ENCODE measurements around the gene BRIX1.

Gene BRIX1

GRCh38 chr5:34868791-34869190, 46.7 kb upstream of the BRIX1 start:
- Histone ChIP-seq H3K27ac (ENCODE audit: low read length) (no peak overlapping the region), H3K4me3 (ENCODE audit: low read depth in 1 of 2, low read length in 2 of 2) (no peak overlapping the region), H3K36me3 (ENCODE audit: insufficient read depth, low read length) (no peaks in the 10 kb centered on the region), H3K9me3 (ENCODE audit: insufficient read depth, low read length, severe bottlenecking) (no peaks in the 10 kb centered on the region), H3K79me2 (ENCODE audit: insufficient read depth, low read length) (no peaks in the 10 kb centered on the region), H4K20me1 (ENCODE audit: insufficient read depth, low read length) (no peaks in the 10 kb centered on the region), H2AFZ (ENCODE audit: low read depth, low read length) (no peak overlapping the region), H3K9ac (ENCODE audit: low read depth, low read length) (no peak overlapping the region), H3K27me3 (ENCODE audit: insufficient read depth, low read length, poor library complexity) (no peaks in the 10 kb centered on the region), H3K4me2 (ENCODE audit: insufficient read depth, low read length) (no peak overlapping the region), H3K4me1 (ENCODE audit: insufficient read depth, low read length) (no peaks in the 10 kb centered on the region)
- TF ChIP-seq CTCF (IDR thresholded peaks at IDR 0.05; ENCODE audit: borderline replicate concordance, extremely low read depth, low read length, poor library complexity, severe bottlenecking): no peak
- TF ChIP-seq EZH2 (IDR thresholded peaks at IDR 0.05; ENCODE audit: borderline replicate concordance, low read depth, low read length, severe bottlenecking): no peak
- DNase-seq (no peak), ATAC-seq (ENCODE audit: insufficient read depth, low read depth) (no peak)

- ATAC-seq (ENCODE audit: insufficient read depth, low read depth) (no peak), DNase-seq (no peak)
- Histone ChIP-seq H3K27me3 (ENCODE audit: insufficient read depth, low read length, poor library complexity) (no peaks in the 10 kb centered on the region), H3K4me2 (ENCODE audit: insufficient read depth, low read length) (no peak overlapping the region), H2AFZ (ENCODE audit: low read depth, low read length) (no peak overlapping the region), H3K9ac (ENCODE audit: low read depth, low read length) (no peak overlapping the region), H3K79me2 (ENCODE audit: insufficient read depth, low read length) (no peaks in the 10 kb centered on the region), H3K36me3 (ENCODE audit: insufficient read depth, low read length) (no peaks in the 10 kb centered on the region), H3K27ac (ENCODE audit: low read length) (no peak overlapping the region), H3K4me3 (ENCODE audit: low read depth in 1 of 2, low read length in 2 of 2) (no peak overlapping the region), H3K4me1 (ENCODE audit: insufficient read depth, low read length) (no peaks in the 10 kb centered on the region), H3K9me3 (ENCODE audit: insufficient read depth, low read length, severe bottlenecking) (no peaks in the 10 kb centered on the region), H4K20me1 (ENCODE audit: insufficient read depth, low read length) (no peaks in the 10 kb centered on the region)
- no peak for TF ChIP-seq EZH2 (IDR thresholded peaks at IDR 0.05; ENCODE audit: borderline replicate concordance, low read depth, low read length, severe bottlenecking)
- no peak for TF ChIP-seq CTCF (IDR thresholded peaks at IDR 0.05; ENCODE audit: borderline replicate concordance, extremely low read depth, low read length, poor library complexity, severe bottlenecking)
Measured at GRCh38 chr5:34869256-34869655, 46.3 kb upstream of the BRIX1 start.

GRCh38 chr5:34870382-34870781, 45.1 kb upstream of the BRIX1 start:
- Histone ChIP-seq H3K9ac (ENCODE audit: low read depth, low read length) (no peak overlapping the region), H3K27ac (ENCODE audit: low read length) (no peak overlapping the region)

More at GRCh38 chr5:34870382-34870781, 45.1 kb upstream of the BRIX1 start:
- Histone ChIP-seq H2AFZ (ENCODE audit: low read depth, low read length) (no peak overlapping the region), H3K27me3 (ENCODE audit: insufficient read depth, low read length, poor library complexity) (no peaks in the 10 kb centered on the region), H3K4me1 (ENCODE audit: insufficient read depth, low read length) (no peaks in the 10 kb centered on the region), H3K79me2 (ENCODE audit: insufficient read depth, low read length) (no peaks in the 10 kb centered on the region), H3K4me2 (ENCODE audit: insufficient read depth, low read length) (no peak overlapping the region), H3K4me3 (ENCODE audit: low read depth in 1 of 2, low read length in 2 of 2) (no peak overlapping the region), H4K20me1 (ENCODE audit: insufficient read depth, low read length) (no peaks in the 10 kb centered on the region), H3K9me3 (ENCODE audit: insufficient read depth, low read length, severe bottlenecking) (no peaks in the 10 kb centered on the region), H3K36me3 (ENCODE audit: insufficient read depth, low read length) (no peaks in the 10 kb centered on the region)
- no peak for ATAC-seq (ENCODE audit: insufficient read depth, low read depth)
- DNase-seq: no peak
- TF ChIP-seq EZH2 (IDR thresholded peaks at IDR 0.05; ENCODE audit: borderline replicate concordance, low read depth, low read length, severe bottlenecking) (no peak), CTCF (IDR thresholded peaks at IDR 0.05; ENCODE audit: borderline replicate concordance, extremely low read depth, low read length, poor library complexity, severe bottlenecking) (no peak)

All from DND-41 (cell line).